Right atrium auricular region (tissue), 2 donors: ENCODE data around the gene AFAP1. TPM values are rescaled to one million over a fixed set of nuclear protein-coding genes. Genes with fewer than 3 reads are reported as not detected.
A peak's percentile ranks its signal among the peaks of the same experiment; 100 is the strongest.

Experiments
- DNase-seq: peaks from one replicate; pipeline ENCODE4 v3.0.0-alpha.2; 2019; ENCODE audit warnings: low spot score
- H3K27ac ChIP-seq, 2 donors: fragments of 200-600 bp; sonication (generic); 1 replicate in 1 of 2; 2 replicates in 1 of 2; pipeline ENCODE4 v1.5.1; 2016 to 2019
- H3K27me3 ChIP-seq, 2 donors: fragments of 200-600 bp; sonication (generic); one replicate each; pipeline versions ENCODE4 v1.5.1 to v1.6.0; 2017 to 2019
- H3K36me3 ChIP-seq: fragments of 200-600 bp; sonication (generic); one replicate; pipeline ENCODE4 v1.5.1; 2016
- H3K4me1 ChIP-seq, 2 donors: fragments of 200-600 bp; sonication (generic); one replicate each; pipeline versions ENCODE4 v1.5.1 to v1.6.0; 2017 to 2019
- H3K4me3 ChIP-seq, 2 donors: fragments of 200-600 bp; sonication (generic); 1 replicate in 1 of 2; 2 replicates in 1 of 2; pipeline ENCODE4 v1.5.1; 2017 to 2019; ENCODE audit warnings: mild to moderate bottlenecking in 1 of 2, moderate library complexity in 1 of 2
- H3K9me3 ChIP-seq, 2 donors: fragments of 200-600 bp; sonication (generic); one replicate each; pipeline ENCODE4 v1.5.1; 2019
- total RNA-seq, 2 donors: library from RNA; depleted of rRNA; stranded (reverse); fragments of >200 nt; gene quantifications; one replicate each; pipeline ENCODE4 v1.1.0, GENCODE V29; 2016
- TF ChIP-seq, protein P1 (sequence below), 2 donors: fragments of 200-600 bp; sonication (generic); IDR thresholded peaks; one replicate each; pipeline ENCODE4 v1.5.1; 2019; ENCODE audit warnings: antibody characterized with exemption in 2 of 2

Gene AFAP1
- total RNA-seq, 2 donors from 2014 or later = 16.2 to 27.2 TPM

GRCh38 chr4:7787681-7788141, 151.9 kb downstream of the AFAP1 start:
- TF ChIP-seq, protein P1, sequence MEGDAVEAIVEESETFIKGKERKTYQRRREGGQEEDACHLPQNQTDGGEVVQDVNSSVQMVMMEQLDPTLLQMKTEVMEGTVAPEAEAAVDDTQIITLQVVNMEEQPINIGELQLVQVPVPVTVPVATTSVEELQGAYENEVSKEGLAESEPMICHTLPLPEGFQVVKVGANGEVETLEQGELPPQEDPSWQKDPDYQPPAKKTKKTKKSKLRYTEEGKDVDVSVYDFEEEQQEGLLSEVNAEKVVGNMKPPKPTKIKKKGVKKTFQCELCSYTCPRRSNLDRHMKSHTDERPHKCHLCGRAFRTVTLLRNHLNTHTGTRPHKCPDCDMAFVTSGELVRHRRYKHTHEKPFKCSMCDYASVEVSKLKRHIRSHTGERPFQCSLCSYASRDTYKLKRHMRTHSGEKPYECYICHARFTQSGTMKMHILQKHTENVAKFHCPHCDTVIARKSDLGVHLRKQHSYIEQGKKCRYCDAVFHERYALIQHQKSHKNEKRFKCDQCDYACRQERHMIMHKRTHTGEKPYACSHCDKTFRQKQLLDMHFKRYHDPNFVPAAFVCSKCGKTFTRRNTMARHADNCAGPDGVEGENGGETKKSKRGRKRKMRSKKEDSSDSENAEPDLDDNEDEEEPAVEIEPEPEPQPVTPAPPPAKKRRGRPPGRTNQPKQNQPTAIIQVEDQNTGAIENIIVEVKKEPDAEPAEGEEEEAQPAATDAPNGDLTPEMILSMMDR (IDR thresholded peaks at IDR 0.05) = no peak
- Histone ChIP-seq H3K27ac (peak overlapping the region; percentile 12 to 84), H3K27me3 (no peaks in the 10 kb centered on the region), H3K9me3 (no peaks in the 10 kb centered on the region), H3K4me1 (peaks cover 0 to 31% of the 10 kb centered on the region in 2 donors), H3K4me3 (no peak overlapping the region), H3K36me3 (peaks cover 5% of the 10 kb centered on the region)
- no peak for DNase-seq

DNA sequence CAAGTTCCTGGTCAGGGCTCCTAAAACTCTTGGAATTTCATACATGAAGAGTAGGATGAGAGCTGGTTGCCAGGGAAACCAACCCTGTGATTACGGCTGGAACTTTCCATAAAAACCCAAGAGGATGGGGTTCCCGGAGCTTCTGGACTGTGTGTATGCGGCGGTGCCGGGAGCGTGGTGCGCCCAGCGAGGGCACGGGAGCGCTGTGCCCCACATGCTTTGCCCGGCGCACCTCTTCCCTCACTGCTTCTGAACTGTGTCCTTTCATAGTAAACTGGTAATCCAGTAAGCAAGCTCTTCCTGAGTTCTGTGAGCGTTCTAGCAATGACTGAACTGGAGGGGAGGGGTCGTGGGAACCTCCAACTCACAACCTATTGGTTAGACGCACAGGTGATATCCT, 152.6 kb downstream of the AFAP1 start:
- H3K4me3 ChIP-seq = no peak overlapping the region
- no peak for DNase-seq
- H3K27me3 ChIP-seq = no peaks in the 10 kb centered on the region
- no peaks in the 10 kb centered on the region for H3K9me3 ChIP-seq
- no peak overlapping the region for H3K27ac ChIP-seq
- H3K4me1 ChIP-seq = peaks cover 0 to 38% of the 10 kb centered on the region in 2 donors
- TF ChIP-seq, protein P1 (IDR thresholded peaks at IDR 0.05) = no peak
- peaks cover 5% of the 10 kb centered on the region for H3K36me3 ChIP-seq

- no peak for DNase-seq
- H3K36me3 ChIP-seq = peaks cover 5% of the 10 kb centered on the region
- TF ChIP-seq, protein P1 (IDR thresholded peaks at IDR 0.05) = no peak
- peaks cover 0 to 41% of the 10 kb centered on the region in 2 donors for H3K4me1 ChIP-seq
- H3K27me3 ChIP-seq = no peaks in the 10 kb centered on the region
- no peak overlapping the region for H3K27ac ChIP-seq
- H3K9me3 ChIP-seq = no peaks in the 10 kb centered on the region
- no peak overlapping the region for H3K4me3 ChIP-seq
Measured at GRCh38 chr4:7786517-7786916, 153.1 kb downstream of the AFAP1 start.

DNA sequence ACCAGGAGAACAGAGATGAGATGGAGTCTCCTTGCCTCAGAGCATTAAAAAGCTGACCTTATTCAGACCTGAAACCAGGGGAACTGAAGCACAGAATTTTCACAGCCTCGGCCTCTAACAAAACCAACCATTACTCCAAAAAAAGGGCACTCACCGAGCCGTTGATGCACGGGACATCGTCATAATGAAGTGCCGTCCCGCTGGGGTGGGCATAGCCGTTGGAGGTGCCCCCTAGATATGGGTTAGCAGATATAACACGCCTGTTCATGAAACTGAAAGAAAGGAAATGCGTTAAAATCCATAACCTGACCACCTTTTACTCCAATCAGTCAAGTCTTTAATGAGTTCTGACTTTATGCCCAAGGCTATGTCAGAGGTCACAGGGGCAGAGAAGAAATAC, 153.6 kb downstream of the AFAP1 start:
- Histone ChIP-seq H3K9me3 (no peaks in the 10 kb centered on the region), H3K27me3 (no peaks in the 10 kb centered on the region), H3K4me1 (peaks cover 0 to 41% of the 10 kb centered on the region in 2 donors), H3K27ac (no peak overlapping the region), H3K4me3 (no peak overlapping the region), H3K36me3 (peaks cover 5% of the 10 kb centered on the region)
- DNase-seq = no peak
- TF ChIP-seq, protein P1 (IDR thresholded peaks at IDR 0.05) = no peak

DNA sequence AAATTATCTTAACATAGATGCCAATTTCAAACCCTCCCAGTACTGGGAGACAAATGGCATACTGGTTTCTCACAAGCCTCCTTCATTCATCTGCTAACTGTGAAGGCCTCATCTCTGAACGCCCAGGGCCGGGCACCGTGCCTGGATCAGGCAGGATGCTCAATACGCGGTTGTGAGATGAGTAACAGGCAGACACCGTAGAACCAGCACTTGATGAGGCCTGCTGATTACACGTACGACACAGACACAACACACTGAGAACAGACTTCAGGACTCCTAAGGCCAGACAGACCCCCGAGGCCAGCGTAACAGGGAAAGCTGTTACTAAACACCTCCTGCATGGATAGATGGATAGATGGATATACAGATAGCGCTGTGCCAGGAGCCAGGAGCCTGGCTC, 154.6 kb downstream of the AFAP1 start:
- Histone ChIP-seq H3K27ac (no peak overlapping the region), H3K36me3 (peaks cover 5% of the 10 kb centered on the region), H3K4me3 (no peak overlapping the region), H3K4me1 (peaks cover 0 to 39% of the 10 kb centered on the region in 2 donors), H3K27me3 (no peaks in the 10 kb centered on the region), H3K9me3 (no peaks in the 10 kb centered on the region)
- DNase-seq = no peak
- TF ChIP-seq, protein P1 (IDR thresholded peaks at IDR 0.05) = no peak
